SH-SY5Y (cell line): Measurements from ENCODE around the gene FAU.

Source experiments
- GATA2 ChIP-seq: IDR thresholded peaks from 2 replicates; pipeline ENCODE4 v1.6.1; 2011; ENCODE audit warnings: mild to moderate bottlenecking, low read depth, low read length
- GATA3 ChIP-seq: IDR thresholded peaks from 2 replicates; pipeline ENCODE4 v1.6.1; 2011; ENCODE audit warnings: low read depth, mild to moderate bottlenecking, low read length, moderate library complexity

The FAU gene

GRCh38 chr11:65118097-65118837 is 3.7 kb downstream of the FAU start:
- TF ChIP-seq GATA2: no peak
- TF ChIP-seq GATA3: no peak

- no peak for TF ChIP-seq GATA2
- no peak for TF ChIP-seq GATA3
Measured at GRCh38 chr11:65117206-65118096, 4.5 kb downstream of the FAU start, which contains the start of gene ZNHIT2. Gene ZNHIT2 (minus strand): TSS chr11:65117701. CDS start chr11:65117653, 48 bp downstream.

DNA sequence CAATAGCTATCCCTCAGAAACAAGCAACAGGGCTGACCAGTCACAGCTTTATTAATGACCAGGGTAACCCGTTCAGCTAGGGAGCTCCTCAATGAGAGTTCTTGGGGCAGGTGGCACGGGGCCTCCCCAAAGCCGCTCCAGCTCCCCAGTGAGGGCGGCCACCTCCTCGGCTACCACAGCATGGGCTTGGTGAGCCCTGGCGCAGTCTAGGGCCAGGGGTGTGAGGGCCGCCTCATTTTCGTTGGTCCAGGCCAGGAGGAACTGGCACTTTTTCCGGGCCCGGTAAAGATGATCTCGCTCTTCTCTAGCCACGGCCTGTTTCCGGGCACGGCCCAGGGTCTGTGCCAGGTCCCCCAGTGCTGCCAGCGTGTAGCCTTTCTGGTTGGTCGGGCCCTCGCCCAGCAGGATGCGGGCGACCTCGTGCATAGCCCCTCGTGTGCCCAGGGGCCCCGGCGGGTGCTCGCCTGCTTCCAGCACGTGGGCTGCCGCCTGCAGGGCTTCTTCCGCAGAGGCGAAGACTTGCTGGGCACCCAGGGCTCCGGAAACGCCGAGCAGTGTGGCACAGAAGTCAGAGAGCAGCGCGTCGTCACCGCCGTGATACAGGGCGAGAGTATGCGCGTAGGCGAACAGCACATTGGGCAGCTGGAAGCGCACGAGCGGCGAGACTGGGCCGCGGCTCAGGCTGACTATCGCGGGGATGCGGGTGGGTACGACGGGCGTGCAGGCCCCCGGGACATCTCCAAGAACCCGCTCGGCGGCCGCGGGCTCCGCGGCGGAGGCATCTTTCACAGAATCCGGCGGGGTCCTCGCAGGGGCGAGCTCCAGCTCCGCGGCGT is 5.3 kb downstream of the FAU start:
- TF ChIP-seq GATA2 (no peak), GATA3 (no peak)

DNA sequence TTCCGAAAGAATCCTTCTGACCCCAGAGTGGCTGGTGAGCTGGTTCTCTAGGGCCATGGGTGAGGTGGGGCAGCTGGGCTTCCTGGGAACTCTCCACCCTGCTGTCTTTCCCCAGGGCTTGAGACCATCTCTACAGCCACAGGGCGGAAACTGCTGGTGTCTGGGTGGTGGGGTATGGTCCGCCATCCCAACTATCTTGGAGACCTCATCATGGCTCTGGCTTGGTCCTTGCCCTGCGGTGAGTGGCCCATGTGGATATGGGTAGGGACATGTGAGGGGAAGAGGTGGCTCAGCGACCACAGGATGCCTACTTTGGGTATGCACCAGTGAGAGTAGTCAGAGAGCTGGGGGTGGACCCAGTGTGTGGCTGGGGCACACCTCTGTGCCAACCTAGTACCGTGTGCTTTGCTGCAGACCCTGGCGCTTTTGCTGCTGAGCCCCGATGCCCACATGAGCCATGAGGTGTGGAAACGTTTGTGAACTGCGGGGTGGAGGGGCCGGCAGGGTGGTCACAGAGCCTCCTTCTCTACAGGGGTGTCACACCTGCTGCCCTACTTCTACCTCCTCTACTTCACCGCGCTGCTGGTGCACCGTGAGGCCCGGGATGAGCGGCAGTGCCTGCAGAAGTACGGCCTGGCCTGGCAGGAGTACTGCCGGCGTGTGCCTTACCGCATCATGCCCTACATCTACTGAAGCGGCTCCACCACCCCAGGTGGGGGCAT is 6.4 kb downstream of the FAU start:
- TF ChIP-seq GATA2 (no peak), GATA3 (no peak)

GRCh38 chr11:65114538-65115171 is 7.3 kb downstream of the FAU start:
- TF ChIP-seq GATA3 (no peak), GATA2 (no peak)

DNA sequence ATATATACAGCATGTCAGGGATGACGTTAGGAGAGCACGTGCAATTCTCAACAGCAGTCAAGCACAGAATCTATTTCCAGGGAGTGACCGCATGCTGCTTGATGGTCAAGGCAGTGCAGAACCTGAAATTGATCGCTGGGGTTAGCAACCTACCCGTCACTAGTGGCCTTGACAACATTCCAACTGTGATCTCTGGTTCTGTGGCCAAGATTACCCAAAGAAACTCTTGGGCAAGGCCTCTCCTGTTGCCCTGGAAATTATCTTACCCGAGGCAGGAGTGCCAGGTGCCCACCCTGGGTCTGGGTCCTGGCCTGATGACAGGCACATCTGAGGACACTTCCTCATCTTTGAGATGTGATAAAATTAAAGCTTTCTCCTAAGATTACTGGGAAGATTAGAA is 8.1 kb downstream of the FAU start:
- TF ChIP-seq GATA3 (no peak), GATA2 (no peak)

DNA sequence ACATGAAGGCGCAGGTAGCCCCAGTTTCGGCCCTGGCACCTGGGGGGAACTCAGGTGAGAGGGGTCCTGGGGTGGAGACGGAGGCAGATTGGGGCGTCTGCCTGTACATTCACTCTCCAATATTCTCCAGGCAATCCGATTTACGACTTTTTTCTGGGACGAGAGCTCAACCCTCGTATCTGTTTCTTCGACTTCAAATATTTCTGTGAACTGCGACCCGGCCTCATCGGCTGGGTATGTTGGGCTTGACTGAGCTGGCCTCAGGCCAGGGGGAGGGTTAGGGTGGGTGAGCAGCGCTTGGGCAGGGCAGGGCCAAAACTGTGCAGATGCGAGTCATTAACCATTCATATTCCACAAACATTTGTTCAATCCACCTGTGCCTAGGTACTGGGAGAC is 8.6 kb downstream of the FAU start:
- TF ChIP-seq GATA3 (no peak), GATA2 (no peak)

GRCh38 chr11:65112546-65113360 is 9.2 kb downstream of the FAU start:
- TF ChIP-seq GATA3 (no peak), GATA2 (no peak)

GRCh38 chr11:65111744-65112545 is 10.0 kb downstream of the FAU start, which contains the start of gene TM7SF2:
Gene TM7SF2 (plus strand): TSS chr11:65111872. CDS start chr11:65112016, 144 bp downstream.
- TF ChIP-seq GATA3 (no peak), GATA2 (no peak)

- TF ChIP-seq GATA3 (no peak), GATA2 (no peak)
Measured at GRCh38 chr11:65111159-65111743, 10.7 kb downstream of the FAU start.

- no peak for TF ChIP-seq GATA3
Measured at GRCh38 chr11:65110354-65110861, 11.5 kb downstream of the FAU start.
